Midbrain (tissue), 1 donor: ENCODE data around the gene ASXL3.

Experiments
- DNase-seq: peaks from one replicate; lab custom pipeline; 2025; lab: John Stamatoyannopoulos, UW

ASXL3 gene

GRCh38 chr18:33716061-33716683 is 138.2 kb downstream of the ASXL3 start:
- DNase-seq: no peak

GRCh38 chr18:33717339-33717738 is 139.3 kb downstream of the ASXL3 start:
- no peak for DNase-seq

- DNase-seq: no peak
These were observed 142.1 kb downstream of the ASXL3 start for GRCh38 chr18:33720133-33720532.

- DNase-seq: no peak
These were observed 151.5 kb downstream of the ASXL3 start for GRCh38 chr18:33729556-33729955.

GRCh38 chr18:33733376-33733775 is 155.4 kb downstream of the ASXL3 start:
- no peak for DNase-seq

GRCh38 chr18:33735428-33735827 is 157.4 kb downstream of the ASXL3 start:
- DNase-seq: no peak

- DNase-seq: no peak
These were observed 163.7 kb downstream of the ASXL3 start for GRCh38 chr18:33741760-33742159.

GRCh38 chr18:33744032-33744697 is 166.1 kb downstream of the ASXL3 start:
- no peak for DNase-seq

GRCh38 chr18:33745151-33745795 is 167.3 kb downstream of the ASXL3 start:
- no peak for DNase-seq

GRCh38 chr18:33745871-33746545 is 168.0 kb downstream of the ASXL3 start:
- peak; percentile 49 for DNase-seq

GRCh38 chr18:33749834-33750233 is 171.8 kb downstream of the ASXL3 start:
- DNase-seq: peak; percentile 8

GRCh38 chr18:33750366-33750765 is 172.3 kb downstream of the ASXL3 start:
- DNase-seq: no peak

- peak; percentile 19 for DNase-seq
These were observed 173.7 kb downstream of the ASXL3 start for GRCh38 chr18:33751613-33752221.

GRCh38 chr18:33755391-33755790 is 177.4 kb downstream of the ASXL3 start:
- no peak for DNase-seq

GRCh38 chr18:33755931-33756560 is 178.0 kb downstream of the ASXL3 start:
- DNase-seq: no peak

GRCh38 chr18:33757037-33757436 is 179.0 kb downstream of the ASXL3 start:
- no peak for DNase-seq

- peak; percentile 17 for DNase-seq
These were observed 183.3 kb downstream of the ASXL3 start for GRCh38 chr18:33761363-33761762.

- DNase-seq: no peak
These were observed 203.4 kb downstream of the ASXL3 start for GRCh38 chr18:33781429-33781828.
